K562 (cell line): ENCODE measurements around the gene CAMP. TPM values are rescaled to one million over a fixed set of nuclear protein-coding genes. Genes with fewer than 3 reads are reported as not detected.
A peak's percentile ranks its signal among the peaks of the same experiment; 100 is the strongest.
"Not testable (repeated sequence)": the region's sequence is repeated elsewhere in the genome, so short reads cannot be mapped to it uniquely, and the experiment has no call there.

Experiments
- ATAC-seq: fragments of 200-7000 bp; cut with Tn5 transposase; 3 replicates; pipeline ENCODE4 v1.9.1; 2020; ENCODE audit warnings: moderate library complexity
- BruUV-seq: library from RNA; stranded (reverse); fragments of 400-500 nt; replicated peaks from 2 replicates; lab custom pipeline; 2021; lab: Mats Ljungman, UMichigan
- CTCF ChIA-PET: fragments of 300-600 bp; formaldehyde crosslinking; extraction: SDS; loops from one replicate; lab custom pipeline; 2021; ENCODE audit warnings: low intra/inter-chr PET ratio; lab: Yijun Ruan, JAX
- POLR2A ChIA-PET: fragments of 300-600, 350-650 bp; sonication (Branson Sonifier 250); formaldehyde crosslinking; extraction: SDS; loops from one replicate; lab custom pipeline; 2021; ENCODE audit warnings: antibody characterized with exemption, inconsistent platforms; lab: Yijun Ruan, JAX
- DNase-seq, 4 experiments: peaks; one replicate each; pipeline versions ENCODE4 v3.0.0 to v3.0.0-alpha.2; 2011 to 2018; ENCODE audit warnings: low spot score in 3 of 4, mixed read lengths in 3 of 4; ENCODE audit errors: extremely low read depth in 1 of 4
- FAIRE-seq: peaks from 2 replicates; lab custom pipeline; 2011; peaks lifted over from hg19 to GRCh38; lab: Jason Lieb, UNC
- H2AFZ ChIP-seq: 2 replicates; pipeline ENCODE4 v1.6.0; 2011; ENCODE audit warnings: low read depth, low read length, control low read depth, inconsistent platforms
- H3K27ac ChIP-seq: fragments of 200-600 bp; 3 replicates; pipeline ENCODE4 v1.8.0; 2011; ENCODE audit warnings: low read depth, mild to moderate bottlenecking, control low read depth, inconsistent platforms, low read length, moderate library complexity, mixed read lengths; ENCODE audit errors: extremely low read depth
- H3K27me3 ChIP-seq, 2 experiments: fragments of 300-600 bp in 1 of 2; 2 replicates in 1 of 2; 3 replicates in 1 of 2; pipeline versions ENCODE4 v1.6.0 to v1.8.0; 2011; ENCODE audit warnings: inconsistent platforms in 2 of 2, low read length in 2 of 2, mild to moderate bottlenecking in 1 of 2, mixed read lengths in 1 of 2, moderate library complexity in 1 of 2; ENCODE audit not compliant: control insufficient read depth in 2 of 2, insufficient read depth in 2 of 2
- H3K36me3 ChIP-seq: fragments of 300-600 bp; 3 replicates; pipeline ENCODE4 v1.8.0; 2011; ENCODE audit warnings: mild to moderate bottlenecking, low read length, inconsistent platforms; ENCODE audit not compliant: control insufficient read depth, insufficient read depth
- H3K4me1 ChIP-seq, 2 experiments: fragments of 200-600 bp in 1 of 2; replicated peaks in 1 of 2; 2 replicates in 1 of 2; 3 replicates in 1 of 2; pipeline versions ENCODE4 v1.5.1 to v1.8.0; 2011; ENCODE audit warnings: inconsistent platforms in 2 of 2, low read length in 2 of 2, mild to moderate bottlenecking in 1 of 2, mixed read lengths in 1 of 2, moderate library complexity in 1 of 2; ENCODE audit not compliant: control insufficient read depth in 2 of 2, insufficient read depth in 2 of 2
- H3K4me2 ChIP-seq: 2 replicates; pipeline ENCODE4 v1.6.1; 2011; ENCODE audit warnings: low read length, control low read depth, inconsistent platforms, mixed read lengths; ENCODE audit not compliant: insufficient read depth
- H3K4me3 ChIP-seq: fragments of 200-600 bp; sonication (generic), shearing (Covaris generic); 2 replicates; pipeline ENCODE4 v1.5.1; 2016; ENCODE audit warnings: control low read depth, inconsistent platforms
- H3K79me2 ChIP-seq: fragments of 200-600 bp; 3 replicates; pipeline ENCODE4 v1.8.0; 2011; ENCODE audit warnings: low read length, inconsistent platforms; ENCODE audit not compliant: control insufficient read depth, insufficient read depth
- H3K9ac ChIP-seq, 2 experiments: 2 replicates each; pipeline versions ENCODE4 v1.6.0 to v1.6.1; 2011; ENCODE audit warnings: low read depth in 2 of 2, low read length in 2 of 2, control low read depth in 1 of 2, inconsistent platforms in 1 of 2, mild to moderate bottlenecking in 1 of 2, mixed read lengths in 1 of 2; ENCODE audit not compliant: insufficient read depth in 1 of 2
- H3K9me1 ChIP-seq: one replicate; pipeline ENCODE4 v1.6.0; 2011; ENCODE audit warnings: inconsistent platforms, mild to moderate bottlenecking, low read length, moderate library complexity; ENCODE audit not compliant: control insufficient read depth, insufficient read depth
- H3K9me3 ChIP-seq: replicated peaks from 2 replicates; pipeline ENCODE4 v1.5.1; 2011; ENCODE audit warnings: low read depth, low read length, inconsistent platforms; ENCODE audit not compliant: control insufficient read depth, insufficient read depth
- H4K20me1 ChIP-seq: replicated peaks from 2 replicates; pipeline ENCODE4 v1.6.1; 2011; ENCODE audit warnings: low read length, inconsistent platforms, mixed read lengths; ENCODE audit not compliant: control insufficient read depth, insufficient read depth
- NFYB ChIP-seq: IDR thresholded peaks from 2 replicates; pipeline ENCODE4 v1.6.1; 2011; ENCODE audit warnings: mild to moderate bottlenecking, moderate library complexity; ENCODE audit not compliant: insufficient read length; ENCODE audit errors: extremely low read depth
- WGBS: fragments of 100-300 bp; shearing (Covaris generic); methylation state at CpG from one replicate; pipeline ENCODE4 v1.1.6; 2016; ENCODE audit warnings: low coverage, mixed read lengths; ENCODE audit not compliant: insufficient coverage; ENCODE audit errors: missing lambda C conversion rate; 5-methylcytosine and 5-hydroxymethylcytosine counted together
- in situ Hi-C: fragments of 300-500 bp; cut with MboI; formaldehyde crosslinking; loops from 4 replicates; pipeline ENCODE4 v1.15.0; 2018; ENCODE audit warnings: inconsistent platforms, mixed read lengths
- intact Hi-C: fragments of 100-400 bp; cut with micrococcal nuclease; formaldehyde crosslinking; loops from 2 replicates; pipeline ENCODE4 v1.14.2; 2022
- polyA plus RNA-seq, 8 experiments: library from polyadenylated mRNA; depleted of rRNA in 4 of 8; stranded (reverse) in 5 of 8; unstranded in 3 of 8; fragments of >200 nt; fragmentation: Nextera tagmentation in 2 of 8; fragmentation: Illumina TruSeq in 1 of 8; extraction: Ambion mirVana in 2 of 8; extraction: Trizol in 1 of 8; gene quantifications; 2 replicates each; pipeline versions ENCODE4 v1.2.1 to v1.2.3, GENCODE V29; 2011 to 2014; ENCODE audit warnings: inconsistent platforms in 1 of 8, missing spikeins in 1 of 8
- total RNA-seq, 7 experiments: library from RNA; depleted of rRNA in 6 of 7; stranded (reverse); fragments of >200 nt in 6 of 7; fragmentation: Illumina TruSeq in 2 of 7; extraction: Trizol in 2 of 7; gene quantifications; 2 replicates each; pipeline versions ENCODE4 v1.2.1 to v1.2.3, GENCODE V29; 2011 to 2021; ENCODE audit warnings: low replicate concordance in 1 of 7
- TF ChIP-seq, protein P1 (sequence below): sonication (generic); formaldehyde crosslinking; IDR thresholded peaks from 2 replicates; pipeline ENCODE4 v1.8.1; 2023; ENCODE audit warnings: mild to moderate bottlenecking, missing genetic modification reagents

The CAMP gene
- total and polyA plus RNA-seq, 9 of the 15 experiments (the other 6 are each of a cell fraction or from before 2014, with no cell fraction given), result 0.22 TPM; not detected in 8

GRCh38 chr3:48271223-48271622 is 47.9 kb downstream of the CAMP start:
- H3K4me1 ChIP-seq, H3K27me3 ChIP-seq, H3K9me1 ChIP-seq, ATAC-seq, H3K9me3 ChIP-seq, H3K4me2 ChIP-seq, H4K20me1 ChIP-seq, H3K4me3 ChIP-seq, BruUV-seq, DNase-seq, FAIRE-seq, H3K79me2 ChIP-seq, H3K27ac ChIP-seq, CTCF ChIA-PET, H2AFZ ChIP-seq, H3K9ac ChIP-seq: not testable (repeated sequence)
- H3K36me3 ChIP-seq, result peaks cover 38% of the 10 kb centered on the region; the same call in 2 of the 3 replicates
- in situ Hi-C loops, result loop anchor here (5.0 kb wide), 1 partner anchor 166 kb away; no protein-coding TSS in a partner anchor
- POLR2A ChIA-PET, result interaction anchor here (1.1 to 1.7 kb wide), 7 partner anchors 12 to 169 kb away, joined by 3 to 6 read pairs (median 4); partner anchors contain the start of genes CCDC51, TMA7 and ZNF589
- 93% methylated on average over 9 of the region's 10 CpGs for WGBS
- intact Hi-C loops, result loop anchor here (5.0 to 10.0 kb wide), 3 partner anchors 76 to 284 kb away; partner anchors contain the start of gene PFKFB4
- TF ChIP-seq NFYB, result peak; percentile 70
- TF ChIP-seq, protein P1, sequence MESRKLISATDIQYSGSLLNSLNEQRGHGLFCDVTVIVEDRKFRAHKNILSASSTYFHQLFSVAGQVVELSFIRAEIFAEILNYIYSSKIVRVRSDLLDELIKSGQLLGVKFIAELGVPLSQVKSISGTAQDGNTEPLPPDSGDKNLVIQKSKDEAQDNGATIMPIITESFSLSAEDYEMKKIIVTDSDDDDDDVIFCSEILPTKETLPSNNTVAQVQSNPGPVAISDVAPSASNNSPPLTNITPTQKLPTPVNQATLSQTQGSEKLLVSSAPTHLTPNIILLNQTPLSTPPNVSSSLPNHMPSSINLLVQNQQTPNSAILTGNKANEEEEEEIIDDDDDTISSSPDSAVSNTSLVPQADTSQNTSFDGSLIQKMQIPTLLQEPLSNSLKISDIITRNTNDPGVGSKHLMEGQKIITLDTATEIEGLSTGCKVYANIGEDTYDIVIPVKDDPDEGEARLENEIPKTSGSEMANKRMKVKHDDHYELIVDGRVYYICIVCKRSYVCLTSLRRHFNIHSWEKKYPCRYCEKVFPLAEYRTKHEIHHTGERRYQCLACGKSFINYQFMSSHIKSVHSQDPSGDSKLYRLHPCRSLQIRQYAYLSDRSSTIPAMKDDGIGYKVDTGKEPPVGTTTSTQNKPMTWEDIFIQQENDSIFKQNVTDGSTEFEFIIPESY (CRISPR knock-in tag), result 0 out of 2 replicates have a peak, but pooled peaks have one; percentile 41
